Measurements from ENCODE around the gene ARHGAP45.

DNA sequence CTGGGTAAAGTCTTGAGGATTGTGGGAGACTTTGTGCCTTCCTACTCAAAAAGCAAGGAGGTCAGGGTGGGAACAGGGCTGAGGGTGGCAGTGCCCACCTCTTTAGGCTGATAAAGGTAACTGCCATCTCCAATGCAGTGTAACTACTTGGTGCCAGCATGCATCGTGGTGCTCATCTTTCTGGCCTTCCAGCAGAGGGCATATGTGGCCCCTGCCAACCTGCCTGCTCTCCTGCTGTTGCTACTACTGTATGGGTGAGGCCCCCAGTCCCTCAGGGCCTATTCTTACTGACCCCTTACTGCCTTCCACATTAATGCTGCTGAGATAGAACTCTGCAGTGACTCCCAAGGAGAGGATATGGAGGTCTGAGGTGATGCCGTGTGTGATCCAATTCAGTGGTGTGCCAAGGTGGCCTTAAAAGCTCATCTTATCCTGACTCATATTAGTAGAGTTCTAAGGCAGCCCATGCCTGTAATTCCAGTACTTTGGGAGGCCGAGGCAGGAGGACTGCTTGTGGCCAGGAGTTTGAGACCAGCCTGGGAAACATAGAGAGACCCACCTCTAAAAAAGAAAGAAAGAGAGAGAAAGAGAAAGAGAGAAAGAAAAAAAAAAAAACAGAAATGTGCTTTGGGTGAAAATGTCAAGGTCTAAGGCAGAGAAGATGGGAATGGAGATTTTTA, 9.7 kb upstream of the ARHGAP45 start:
- TF ChIP-seq, protein P1, sequence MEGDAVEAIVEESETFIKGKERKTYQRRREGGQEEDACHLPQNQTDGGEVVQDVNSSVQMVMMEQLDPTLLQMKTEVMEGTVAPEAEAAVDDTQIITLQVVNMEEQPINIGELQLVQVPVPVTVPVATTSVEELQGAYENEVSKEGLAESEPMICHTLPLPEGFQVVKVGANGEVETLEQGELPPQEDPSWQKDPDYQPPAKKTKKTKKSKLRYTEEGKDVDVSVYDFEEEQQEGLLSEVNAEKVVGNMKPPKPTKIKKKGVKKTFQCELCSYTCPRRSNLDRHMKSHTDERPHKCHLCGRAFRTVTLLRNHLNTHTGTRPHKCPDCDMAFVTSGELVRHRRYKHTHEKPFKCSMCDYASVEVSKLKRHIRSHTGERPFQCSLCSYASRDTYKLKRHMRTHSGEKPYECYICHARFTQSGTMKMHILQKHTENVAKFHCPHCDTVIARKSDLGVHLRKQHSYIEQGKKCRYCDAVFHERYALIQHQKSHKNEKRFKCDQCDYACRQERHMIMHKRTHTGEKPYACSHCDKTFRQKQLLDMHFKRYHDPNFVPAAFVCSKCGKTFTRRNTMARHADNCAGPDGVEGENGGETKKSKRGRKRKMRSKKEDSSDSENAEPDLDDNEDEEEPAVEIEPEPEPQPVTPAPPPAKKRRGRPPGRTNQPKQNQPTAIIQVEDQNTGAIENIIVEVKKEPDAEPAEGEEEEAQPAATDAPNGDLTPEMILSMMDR (IDR thresholded peaks at IDR 0.05; ENCODE audit: low read length) = peak; percentile 49; the same call in 1 of the 2 replicates
- TF ChIP-seq EZH2 (IDR thresholded peaks at IDR 0.05; ENCODE audit: borderline replicate concordance, low read length) = no peak

Measured in OCI-LY1 (cell line).